H9 (cell line): Measurements from ENCODE around the gene EFCC1. TPM values are rescaled to one million over a fixed set of nuclear protein-coding genes. Genes with fewer than 3 reads are reported as not detected.
"Not testable (repeated sequence)": the region's sequence is repeated elsewhere in the genome, so short reads cannot be mapped to it uniquely, and the experiment has no call there.

Source experiments
- DNase-seq: peaks from one replicate; pipeline ENCODE4 v3.0.0-alpha.2; 2017
- H2AFZ ChIP-seq: one replicate; pipeline ENCODE4 v1.6.1; 2013; ENCODE audit warnings: mild to moderate bottlenecking, low read length, control low read depth, moderate library complexity
- H2AK5ac ChIP-seq: 2 replicates; pipeline ENCODE4 v1.6.1; 2013; ENCODE audit warnings: low read length, control low read depth, mixed read lengths; ENCODE audit not compliant: insufficient read length
- H2BK120ac ChIP-seq: one replicate; pipeline ENCODE4 v1.6.1; 2013; ENCODE audit warnings: low read depth, mild to moderate bottlenecking, low read length, control low read depth, inconsistent platforms; ENCODE audit not compliant: poor library complexity, severe bottlenecking
- H2BK12ac ChIP-seq: 2 replicates; pipeline ENCODE4 v1.6.1; 2013; ENCODE audit warnings: low read length, control low read depth, mixed read lengths, low read depth; ENCODE audit not compliant: insufficient read length
- H2BK15ac ChIP-seq: 2 replicates; pipeline ENCODE4 v1.6.1; 2013; ENCODE audit warnings: low read depth, low read length, control low read depth
- H2BK20ac ChIP-seq: one replicate; pipeline ENCODE4 v1.6.1; 2013; ENCODE audit warnings: low read depth, mild to moderate bottlenecking, low read length, control low read depth, inconsistent platforms; ENCODE audit not compliant: poor library complexity, severe bottlenecking
- H2BK5ac ChIP-seq: 2 replicates; pipeline ENCODE4 v1.6.1; 2013; ENCODE audit warnings: low read length, control low read depth, mixed read lengths; ENCODE audit not compliant: insufficient read length
- H3K14ac ChIP-seq: 2 replicates; pipeline ENCODE4 v1.6.1; 2013; ENCODE audit warnings: low read length, control low read depth; ENCODE audit not compliant: insufficient read depth
- H3K18ac ChIP-seq: 2 replicates; pipeline ENCODE4 v1.6.1; 2013; ENCODE audit warnings: low read depth, mild to moderate bottlenecking, mixed read lengths, low read length, control low read depth; ENCODE audit not compliant: insufficient read length
- H3K23ac ChIP-seq: 2 replicates; pipeline ENCODE4 v1.6.1; 2013; ENCODE audit warnings: low read length, control low read depth, mixed read lengths, low read depth; ENCODE audit not compliant: insufficient read length
- H3K23me2 ChIP-seq: 2 replicates; pipeline ENCODE4 v1.6.1; 2013; ENCODE audit warnings: low read depth, mild to moderate bottlenecking, mixed read lengths, low read length, control low read depth; ENCODE audit not compliant: insufficient read length, poor library complexity, severe bottlenecking
- H3K27ac ChIP-seq: 2 replicates; pipeline ENCODE4 v1.5.1; 2013; ENCODE audit warnings: low read length, control low read depth, mixed read lengths, low read depth; ENCODE audit not compliant: insufficient read length
- H3K27me3 ChIP-seq: 2 replicates; pipeline ENCODE4 v1.6.1; 2013; ENCODE audit warnings: low read length, control low read depth, inconsistent platforms; ENCODE audit not compliant: insufficient read depth
- H3K4ac ChIP-seq: 2 replicates; pipeline ENCODE4 v1.6.1; 2013; ENCODE audit warnings: low read depth, mild to moderate bottlenecking, control low read depth, inconsistent platforms, low read length, moderate library complexity
- H3K4me1 ChIP-seq: 2 replicates; pipeline ENCODE4 v1.6.1; 2013; ENCODE audit warnings: low read length, control low read depth, inconsistent platforms; ENCODE audit not compliant: insufficient read depth
- H3K4me2 ChIP-seq: 2 replicates; pipeline ENCODE4 v1.6.1; 2013; ENCODE audit warnings: low read length, control low read depth, mixed read lengths; ENCODE audit not compliant: insufficient read length, insufficient read depth
- H3K56ac ChIP-seq: 2 replicates; pipeline ENCODE4 v1.6.1; 2013; ENCODE audit warnings: low read depth, mild to moderate bottlenecking, mixed read lengths, low read length, control low read depth; ENCODE audit not compliant: insufficient read length
- H3K79me1 ChIP-seq: 2 replicates; pipeline ENCODE4 v1.6.1; 2013; ENCODE audit warnings: low read depth, mild to moderate bottlenecking, moderate library complexity, low read length, control low read depth, inconsistent platforms; ENCODE audit not compliant: insufficient read depth, poor library complexity, severe bottlenecking
- H3K79me2 ChIP-seq: 2 replicates; pipeline ENCODE4 v1.6.1; 2013; ENCODE audit warnings: low read length, control low read depth, inconsistent platforms; ENCODE audit not compliant: insufficient read depth
- H3K9ac ChIP-seq: 2 replicates; pipeline ENCODE4 v1.6.1; 2013; ENCODE audit warnings: low read length, control low read depth, mixed read lengths; ENCODE audit not compliant: insufficient read length; ENCODE audit errors: extremely low read depth
- H3K9me3 ChIP-seq: one replicate; pipeline ENCODE4 v1.6.1; 2013; ENCODE audit warnings: low read depth, low read length, inconsistent platforms; ENCODE audit not compliant: control insufficient read depth
- H3T11ph ChIP-seq: one replicate; pipeline ENCODE4 v1.6.1; 2013; ENCODE audit warnings: mild to moderate bottlenecking, low read length, control low read depth, inconsistent platforms
- H4K20me1 ChIP-seq: one replicate; pipeline ENCODE4 v1.6.1; 2013; ENCODE audit not compliant: control insufficient read depth, insufficient read length, insufficient read depth
- H4K5ac ChIP-seq: 2 replicates; pipeline ENCODE4 v1.6.1; 2013; ENCODE audit warnings: low read depth, mild to moderate bottlenecking, mixed read lengths, low read length, control low read depth; ENCODE audit not compliant: insufficient read length
- H4K8ac ChIP-seq: replicated peaks from 2 replicates; pipeline ENCODE4 v1.6.1; 2013; ENCODE audit warnings: low read length, control low read depth, mixed read lengths, low read depth; ENCODE audit not compliant: insufficient read length
- H4K91ac ChIP-seq: 2 replicates; pipeline ENCODE4 v1.6.1; 2013; ENCODE audit warnings: low read depth, mild to moderate bottlenecking, moderate library complexity, mixed read lengths, low read length, control low read depth; ENCODE audit not compliant: insufficient read length
- H3K27ac Mint-ChIP-seq, 3 experiments: 2 replicates in 2 of 3; 3 replicates in 1 of 3; pipeline ENCODE4 v1.8.0; 2020 to 2021; ENCODE audit warnings: mixed read lengths in 3 of 3, mild to moderate bottlenecking in 1 of 3, moderate library complexity in 1 of 3
- H3K27me3 Mint-ChIP-seq: 2 replicates; pipeline ENCODE4 v1.8.0; 2021; ENCODE audit warnings: low read depth, mild to moderate bottlenecking, moderate library complexity, mixed read lengths
- H3K36me3 Mint-ChIP-seq, 3 experiments: 2 replicates in 2 of 3; 3 replicates in 1 of 3; pipeline ENCODE4 v1.8.0; 2020 to 2021; ENCODE audit warnings: low read depth in 3 of 3, mixed read lengths in 3 of 3; ENCODE audit not compliant: insufficient read depth in 1 of 3
- H3K4me1 Mint-ChIP-seq, 2 experiments: 2 replicates each; pipeline ENCODE4 v1.8.0; 2020; ENCODE audit warnings: mixed read lengths in 2 of 2
- H3K4me3 Mint-ChIP-seq, 2 experiments: 2 replicates in 1 of 2; 3 replicates in 1 of 2; pipeline ENCODE4 v1.8.0; 2020 to 2021; ENCODE audit warnings: mild to moderate bottlenecking in 2 of 2, mixed read lengths in 2 of 2, moderate library complexity in 1 of 2
- H3K9me3 Mint-ChIP-seq, 2 experiments: 2 replicates in 1 of 2; 3 replicates in 1 of 2; pipeline ENCODE4 v1.8.0; 2020; ENCODE audit warnings: mild to moderate bottlenecking in 2 of 2, mixed read lengths in 2 of 2, moderate library complexity in 1 of 2
- WGBS: extraction: QIAGEN DNeasy Blood & Tissue Kit; methylation state at CpG from one replicate; pipeline ENCODE4 v1.1.7; 2013; ENCODE audit warnings: missing lambda C conversion rate, low lambda C conversion rate, mixed read lengths; ENCODE audit not compliant: insufficient read length; ENCODE audit errors: extremely low coverage; 5-methylcytosine and 5-hydroxymethylcytosine counted together
- total RNA-seq: library from RNA; stranded (reverse); gene quantifications from 2 replicates; pipeline ENCODE4 v1.2.1, GENCODE V29; 2021
- TF ChIP-seq, protein P1 (sequence below): fragments of 200-600 bp; sonication (generic); conservative IDR thresholded peaks from 3 replicates; pipeline ENCODE4 v1.8.0; 2021; ENCODE audit warnings: antibody characterized with exemption, mild to moderate bottlenecking

Gene EFCC1
- total RNA-seq, 1 experiment from 2014 or later = 0.09 TPM

DNA sequence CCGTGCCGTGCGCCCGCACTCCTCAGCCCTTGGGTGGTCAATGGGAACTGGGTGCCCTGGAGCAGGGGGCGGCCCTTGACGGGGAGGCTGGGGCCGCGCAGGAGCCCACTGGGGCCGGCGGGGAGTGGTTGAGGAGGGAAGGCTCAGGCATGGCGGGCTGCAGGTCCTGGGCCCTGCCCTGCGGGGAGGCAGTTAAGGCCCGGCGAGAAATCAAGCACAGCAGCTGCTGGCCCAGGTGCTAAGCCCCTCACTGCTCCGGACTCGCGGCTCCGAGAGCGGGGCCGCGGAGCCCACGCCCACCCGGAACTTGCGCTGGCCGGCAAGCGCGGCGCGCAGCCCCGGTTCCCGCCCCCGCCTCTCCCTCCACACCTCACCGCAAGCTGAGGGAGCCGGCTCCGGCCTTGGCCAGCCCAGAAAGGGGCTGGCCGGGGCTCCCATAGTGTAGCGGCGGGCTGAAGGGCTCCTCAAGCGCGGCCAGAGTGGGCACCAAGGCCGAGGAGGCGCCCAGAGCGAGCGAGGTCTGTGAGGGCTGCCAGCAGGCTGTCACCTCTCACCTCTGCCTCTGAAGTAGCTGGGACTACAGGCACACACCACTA is 67.3 kb downstream of the EFCC1 start:
- Histone ChIP-seq H4K91ac (no peak overlapping the region), H3K9ac (no peak overlapping the region), H2BK5ac (no peak overlapping the region), H3K4ac (no peak overlapping the region), H3K79me1 (no peaks in the 10 kb centered on the region), H4K8ac (no peak overlapping the region), H2BK20ac (no peak overlapping the region), H3K23ac (no peak overlapping the region), H3K18ac (no peak overlapping the region), H3K4me2 (no peak overlapping the region), H2BK12ac (no peak overlapping the region), H3K56ac (no peak overlapping the region), H3K27ac (no peak overlapping the region), H3K27me3 (no peaks in the 10 kb centered on the region), H2BK15ac (no peak overlapping the region), H4K5ac (no peak overlapping the region), H2AFZ (no peak overlapping the region), H2BK120ac (no peak overlapping the region), H3K79me2 (no peaks in the 10 kb centered on the region), H3T11ph (no peak overlapping the region), H3K14ac (no peak overlapping the region), H3K23me2 (no peaks in the 10 kb centered on the region), H3K4me1 (no peaks in the 10 kb centered on the region), H4K20me1 (no peaks in the 10 kb centered on the region), H2AK5ac (no peak overlapping the region), H3K9me3 (no peaks in the 10 kb centered on the region)
- DNase-seq = no peak
- Mint-ChIP-seq H3K36me3 (no peaks in the 10 kb centered on the region), H3K4me3 (no peak overlapping the region), H3K27me3 (peaks cover 6% of the 10 kb centered on the region), H3K27ac (no peak overlapping the region), H3K4me1 (no peaks in the 10 kb centered on the region), H3K9me3 (0 out of 5 replicates have a peak, but pooled peaks cover 0 to 2% of the 10 kb centered on the region in 2 experiments)
- TF ChIP-seq, protein P1, sequence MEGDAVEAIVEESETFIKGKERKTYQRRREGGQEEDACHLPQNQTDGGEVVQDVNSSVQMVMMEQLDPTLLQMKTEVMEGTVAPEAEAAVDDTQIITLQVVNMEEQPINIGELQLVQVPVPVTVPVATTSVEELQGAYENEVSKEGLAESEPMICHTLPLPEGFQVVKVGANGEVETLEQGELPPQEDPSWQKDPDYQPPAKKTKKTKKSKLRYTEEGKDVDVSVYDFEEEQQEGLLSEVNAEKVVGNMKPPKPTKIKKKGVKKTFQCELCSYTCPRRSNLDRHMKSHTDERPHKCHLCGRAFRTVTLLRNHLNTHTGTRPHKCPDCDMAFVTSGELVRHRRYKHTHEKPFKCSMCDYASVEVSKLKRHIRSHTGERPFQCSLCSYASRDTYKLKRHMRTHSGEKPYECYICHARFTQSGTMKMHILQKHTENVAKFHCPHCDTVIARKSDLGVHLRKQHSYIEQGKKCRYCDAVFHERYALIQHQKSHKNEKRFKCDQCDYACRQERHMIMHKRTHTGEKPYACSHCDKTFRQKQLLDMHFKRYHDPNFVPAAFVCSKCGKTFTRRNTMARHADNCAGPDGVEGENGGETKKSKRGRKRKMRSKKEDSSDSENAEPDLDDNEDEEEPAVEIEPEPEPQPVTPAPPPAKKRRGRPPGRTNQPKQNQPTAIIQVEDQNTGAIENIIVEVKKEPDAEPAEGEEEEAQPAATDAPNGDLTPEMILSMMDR = no peak
- no CpG with 5 or more reads among the region's 44 CpGs for WGBS

DNA sequence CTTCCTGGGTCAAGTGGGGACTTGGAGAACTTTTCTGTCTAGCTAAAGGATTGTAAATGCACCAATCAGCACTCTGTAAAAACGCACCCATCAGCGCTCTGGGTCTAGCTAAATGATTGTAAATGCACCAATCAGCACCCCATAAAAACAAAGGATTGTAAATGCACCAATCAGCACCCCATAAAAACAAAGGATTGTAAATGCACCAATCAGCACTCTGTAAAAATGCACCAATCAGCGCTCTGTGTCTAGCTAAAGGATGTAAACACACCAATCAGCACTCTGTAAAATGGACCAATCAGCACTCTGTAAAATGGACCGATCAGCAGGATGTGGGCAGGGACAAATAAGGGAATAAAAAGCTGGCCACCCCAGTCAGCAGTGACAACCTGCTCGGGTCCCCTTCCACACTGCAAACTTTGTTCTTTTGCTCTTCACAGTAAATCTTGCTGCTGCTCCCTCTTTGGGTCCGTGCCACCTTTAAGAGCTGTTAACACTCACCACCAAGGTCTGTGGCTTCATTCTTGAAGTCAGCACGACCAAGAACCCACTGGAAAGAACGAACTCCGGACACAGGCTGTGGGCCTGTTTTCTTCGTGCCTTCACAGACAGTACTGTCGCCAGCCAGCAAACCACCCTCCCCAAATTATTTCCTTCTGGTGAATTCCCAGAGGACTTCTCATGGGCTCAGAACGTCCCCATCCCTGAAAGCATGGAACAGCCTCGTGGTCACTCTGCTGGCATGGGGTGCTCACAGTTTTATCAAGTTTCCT is 68.4 kb downstream of the EFCC1 start:
- H2BK12ac ChIP-seq, H3K4me1 Mint-ChIP-seq, H3K9me3 Mint-ChIP-seq, H2BK5ac ChIP-seq, DNase-seq, H3K27ac ChIP-seq, H2AFZ ChIP-seq, H2BK20ac ChIP-seq, H3K14ac ChIP-seq, H3K27me3 Mint-ChIP-seq, H4K91ac ChIP-seq, H3K9me3 ChIP-seq, H3K79me2 ChIP-seq, H3K4me1 ChIP-seq, H4K8ac ChIP-seq, H3K23ac ChIP-seq, H3K56ac ChIP-seq, H3K27me3 ChIP-seq, H4K20me1 ChIP-seq, H3T11ph ChIP-seq, H4K5ac ChIP-seq, H3K18ac ChIP-seq, H3K4me3 Mint-ChIP-seq, H3K27ac Mint-ChIP-seq, H2AK5ac ChIP-seq, H3K4ac ChIP-seq, H3K36me3 Mint-ChIP-seq, H3K23me2 ChIP-seq, H3K79me1 ChIP-seq, H2BK15ac ChIP-seq, H3K4me2 ChIP-seq, H2BK120ac ChIP-seq, H3K9ac ChIP-seq: not testable (repeated sequence)
- WGBS = no CpG with 5 or more reads among the region's 13 CpGs
